ENCODE data around the gene MPIG6B. TPM values are rescaled to one million over a fixed set of nuclear protein-coding genes. Genes with fewer than 3 reads are reported as not detected.

The MPIG6B gene
- total RNA-seq, 1 experiment from 2014 or later = not detected

DNA sequence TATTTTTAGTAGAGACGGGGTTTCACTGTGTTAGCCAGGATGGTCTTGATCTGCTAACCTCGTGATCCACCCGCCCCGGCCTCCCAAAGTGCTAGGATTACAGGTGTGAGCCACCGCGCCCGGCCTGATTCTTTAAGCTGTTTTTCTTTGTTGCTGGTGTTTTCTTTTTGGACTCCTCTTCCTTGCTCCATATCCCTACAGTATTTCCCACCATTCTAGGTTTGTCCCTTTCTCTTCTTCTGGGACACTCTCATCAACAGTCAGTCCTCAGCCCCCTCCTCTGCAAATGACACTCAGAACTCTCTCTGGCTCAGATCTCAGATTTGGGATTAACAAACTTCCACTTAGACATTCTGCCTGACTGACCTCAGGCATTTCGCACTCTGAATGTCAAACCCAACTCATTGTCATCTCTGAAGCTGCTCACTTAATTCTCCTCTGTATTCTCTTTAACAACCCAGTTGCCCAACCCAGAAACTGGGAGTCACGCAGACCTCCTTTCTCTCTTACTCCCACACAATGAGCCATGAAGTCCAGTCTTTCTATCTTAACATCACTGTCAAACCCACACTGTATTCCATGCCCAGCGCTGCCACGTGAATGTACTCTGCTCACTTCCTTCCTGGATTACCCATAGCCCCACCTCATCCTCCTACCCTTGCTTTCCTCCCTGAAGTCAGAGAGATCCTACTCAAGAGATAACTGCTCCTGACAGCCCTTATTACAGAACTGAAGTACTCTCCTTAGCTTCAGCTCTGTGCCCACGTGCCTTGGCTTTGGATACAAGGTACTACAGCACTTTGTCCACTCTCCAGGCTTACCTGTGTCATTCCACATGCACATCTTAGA lies 2.6 kb downstream of the MPIG6B start:
- H3K4me3 Mint-ChIP-seq (ENCODE audit: unreplicated experiment) = no peak overlapping the region
- CTCF ChIA-PET = interaction anchor here (0.6 to 1.2 kb wide), 2 partner anchors 45 to 1022 kb away, joined by 3 read pairs; no protein-coding TSS in a partner anchor
- H3K27ac Mint-ChIP-seq (ENCODE audit: low read depth, unreplicated experiment) = no peak overlapping the region
- no peak for DNase-seq (ENCODE audit: unreplicated experiment)
- no peaks in the 10 kb centered on the region for H3K9me3 Mint-ChIP-seq (ENCODE audit: unreplicated experiment)
- peaks cover 6% of the 10 kb centered on the region for H3K36me3 Mint-ChIP-seq (ENCODE audit: insufficient read depth, unreplicated experiment)
- POLR2A ChIA-PET = interaction anchor here (0.6 to 2.1 kb wide), 3 partner anchors 11 to 48 kb away, joined by 3 to 7 read pairs (median 3); partner anchors contain the start of gene CLIC1
- intact Hi-C loops (cut with micrococcal nuclease) = no loop called here
- TF ChIP-seq, protein P1, sequence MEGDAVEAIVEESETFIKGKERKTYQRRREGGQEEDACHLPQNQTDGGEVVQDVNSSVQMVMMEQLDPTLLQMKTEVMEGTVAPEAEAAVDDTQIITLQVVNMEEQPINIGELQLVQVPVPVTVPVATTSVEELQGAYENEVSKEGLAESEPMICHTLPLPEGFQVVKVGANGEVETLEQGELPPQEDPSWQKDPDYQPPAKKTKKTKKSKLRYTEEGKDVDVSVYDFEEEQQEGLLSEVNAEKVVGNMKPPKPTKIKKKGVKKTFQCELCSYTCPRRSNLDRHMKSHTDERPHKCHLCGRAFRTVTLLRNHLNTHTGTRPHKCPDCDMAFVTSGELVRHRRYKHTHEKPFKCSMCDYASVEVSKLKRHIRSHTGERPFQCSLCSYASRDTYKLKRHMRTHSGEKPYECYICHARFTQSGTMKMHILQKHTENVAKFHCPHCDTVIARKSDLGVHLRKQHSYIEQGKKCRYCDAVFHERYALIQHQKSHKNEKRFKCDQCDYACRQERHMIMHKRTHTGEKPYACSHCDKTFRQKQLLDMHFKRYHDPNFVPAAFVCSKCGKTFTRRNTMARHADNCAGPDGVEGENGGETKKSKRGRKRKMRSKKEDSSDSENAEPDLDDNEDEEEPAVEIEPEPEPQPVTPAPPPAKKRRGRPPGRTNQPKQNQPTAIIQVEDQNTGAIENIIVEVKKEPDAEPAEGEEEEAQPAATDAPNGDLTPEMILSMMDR (IDR thresholded peaks at IDR 0.05; ENCODE audit: unreplicated experiment) = no peak
- H3K4me1 Mint-ChIP-seq (ENCODE audit: insufficient read depth, unreplicated experiment) = peaks cover 7% of the 10 kb centered on the region
- no peaks in the 10 kb centered on the region for H3K27me3 Mint-ChIP-seq (ENCODE audit: insufficient read depth, unreplicated experiment)
- no TSS peak for BruUV-seq (replicated peaks)

DNA sequence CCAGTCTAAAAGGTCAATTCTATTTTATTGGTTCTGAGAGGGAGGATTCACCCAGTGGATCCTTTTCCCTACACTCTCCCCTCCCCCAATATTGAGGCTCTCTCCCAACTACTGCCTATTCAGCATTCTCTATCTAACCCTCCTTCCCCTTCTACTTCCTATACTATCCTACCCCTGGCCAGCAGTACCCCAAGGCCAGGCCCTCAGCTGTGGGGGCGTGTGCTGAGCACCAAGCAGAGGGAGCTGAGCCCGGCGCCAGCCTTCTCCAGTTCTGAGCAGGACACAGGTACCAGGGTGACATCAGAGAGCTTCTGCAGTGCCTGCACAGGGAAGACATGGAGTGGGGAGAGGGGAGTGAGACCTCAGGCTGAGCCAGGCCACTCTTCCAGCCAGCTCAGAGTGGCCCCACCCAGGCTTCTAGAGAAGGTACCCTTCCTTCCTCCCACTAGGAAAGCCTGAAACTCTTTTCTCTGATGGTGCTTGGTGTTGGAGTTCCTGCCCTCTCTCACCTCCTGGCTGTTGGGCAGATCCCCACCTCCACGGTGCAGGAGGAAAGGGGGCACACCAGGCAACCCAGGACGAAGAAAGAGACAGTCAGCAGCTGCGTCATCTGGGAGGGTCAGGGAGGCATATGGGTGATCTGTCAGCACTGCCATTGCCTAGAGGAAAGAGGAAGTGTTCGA lies 4.0 kb downstream of the MPIG6B start:
- H3K36me3 Mint-ChIP-seq (ENCODE audit: insufficient read depth, unreplicated experiment) = peaks cover 20% of the 10 kb centered on the region
- CTCF ChIA-PET = interaction anchor here (0.5 to 2.3 kb wide), 5 partner anchors 10 to 1182 kb away, joined by 3 to 7 read pairs (median 5); no protein-coding TSS in a partner anchor
- intact Hi-C loops (cut with micrococcal nuclease) = no loop called here
- H3K9me3 Mint-ChIP-seq (ENCODE audit: unreplicated experiment) = no peaks in the 10 kb centered on the region
- POLR2A ChIA-PET = interaction anchor here (0.7 to 11.8 kb wide), 3 partner anchors 9 to 99 kb away, joined by 3 to 95 read pairs (median 3); partner anchors contain the start of genes CLIC1, HSPA1B and MSH5
- no peak overlapping the region for H3K4me3 Mint-ChIP-seq (ENCODE audit: unreplicated experiment)
- DNase-seq (ENCODE audit: unreplicated experiment) = no peak
- H3K27ac Mint-ChIP-seq (ENCODE audit: low read depth, unreplicated experiment) = no peak overlapping the region
- TF ChIP-seq, protein P1 (IDR thresholded peaks at IDR 0.05; ENCODE audit: unreplicated experiment) = no peak
- H3K4me1 Mint-ChIP-seq (ENCODE audit: insufficient read depth, unreplicated experiment) = peaks cover 7% of the 10 kb centered on the region
- H3K27me3 Mint-ChIP-seq (ENCODE audit: insufficient read depth, unreplicated experiment) = no peaks in the 10 kb centered on the region
- BruUV-seq (replicated peaks) = no TSS peak

DNA sequence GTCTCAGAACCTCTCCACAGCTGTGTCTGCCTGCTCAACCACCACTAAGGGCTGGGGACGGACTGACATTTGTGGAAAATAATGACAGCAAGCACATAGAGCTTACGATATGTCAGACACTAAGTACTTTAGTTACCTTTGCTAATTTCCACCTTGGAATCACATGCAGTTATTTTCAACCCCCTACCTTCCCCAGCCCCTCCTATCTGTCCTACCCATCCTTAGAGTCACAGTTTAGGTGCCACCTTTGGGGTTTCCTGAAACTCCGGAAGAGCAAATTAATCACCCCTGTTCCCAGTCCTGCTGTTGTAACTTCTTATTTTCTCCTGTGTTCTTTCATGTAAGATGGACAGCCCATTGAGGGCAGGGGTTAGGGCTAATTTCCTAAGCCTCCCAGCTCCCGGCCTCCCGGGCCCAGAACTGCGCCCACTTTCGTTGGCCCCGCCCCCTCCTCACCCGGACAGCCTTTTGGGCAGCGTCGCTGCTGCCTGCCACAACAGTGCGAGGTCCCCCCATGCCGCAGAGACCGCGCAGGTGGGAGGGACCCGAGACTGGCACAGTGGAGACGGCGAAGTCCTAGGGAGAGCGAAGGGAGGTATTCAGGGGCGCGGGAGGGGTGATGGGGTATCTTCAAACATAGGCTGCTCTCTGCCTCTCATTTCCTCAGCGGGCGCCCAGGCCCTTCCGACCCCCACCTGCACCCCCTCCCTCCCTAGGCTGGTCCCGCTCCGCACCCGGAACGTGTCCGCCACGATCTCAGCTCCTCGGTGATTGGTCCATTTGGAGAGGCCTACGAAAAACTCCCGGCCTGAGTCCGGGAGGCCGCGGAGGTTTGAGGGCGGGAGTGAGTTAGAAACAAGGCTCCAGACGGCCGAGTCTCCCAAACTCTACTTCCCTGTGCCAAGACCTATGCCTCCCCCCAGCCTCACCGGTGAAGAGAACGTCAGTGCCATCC lies 4.8 kb downstream of the MPIG6B start:
- Mint-ChIP-seq H3K4me1 (ENCODE audit: insufficient read depth, unreplicated experiment) (peaks cover 7% of the 10 kb centered on the region), H3K27me3 (ENCODE audit: insufficient read depth, unreplicated experiment) (no peaks in the 10 kb centered on the region), H3K27ac (ENCODE audit: low read depth, unreplicated experiment) (no peak overlapping the region), H3K9me3 (ENCODE audit: unreplicated experiment) (no peaks in the 10 kb centered on the region), H3K36me3 (ENCODE audit: insufficient read depth, unreplicated experiment) (peaks cover 28% of the 10 kb centered on the region), H3K4me3 (ENCODE audit: unreplicated experiment) (no peak overlapping the region)
- DNase-seq (ENCODE audit: unreplicated experiment) = no peak
- ChIA-PET POLR2A (interaction anchor here (1.1 to 11.8 kb wide), 6 partner anchors 12 to 103 kb away, joined by 3 to 95 read pairs (median 12); partner anchors contain the start of genes HSPA1B, LSM2, LY6G6D and MSH5), CTCF (interaction anchor here (0.6 to 2.3 kb wide), 8 partner anchors 11 to 986 kb away, joined by 4 to 7 read pairs (median 6); partner anchors contain the start of gene HSPA1B)
- TF ChIP-seq, protein P1 (IDR thresholded peaks at IDR 0.05; ENCODE audit: unreplicated experiment) = no peak
- intact Hi-C loops (cut with micrococcal nuclease) = loop anchor here (2.0 kb wide), 4 partner anchors 41 to 103 kb away; partner anchors contain the start of genes LY6G5C and VARS1
- no TSS peak for BruUV-seq (replicated peaks)
